Measurements from ENCODE around the gene ZFP30.

GRCh38 chr19:37583340-37583739, 71.9 kb downstream of the ZFP30 start:
- no peak for TF ChIP-seq EZH2 (IDR thresholded peaks at IDR 0.05; ENCODE audit: borderline replicate concordance, insufficient read depth, low read depth, low read length, poor library complexity, severe bottlenecking)
- no peak for TF ChIP-seq CTCF (IDR thresholded peaks at IDR 0.05)

All from B cell (primary cell).